DMS53 treated with DMSO at 0.1 percent for 48 hours (cell line): ENCODE measurements around the gene TLCD1.
"Not testable (repeated sequence)": the region's sequence is repeated elsewhere in the genome, so short reads cannot be mapped to it uniquely, and the experiment has no call there.

Experiments
- DNase-seq: peaks from one replicate; lab custom pipeline; 2025; ENCODE audit not compliant: unreplicated experiment; lab: John Stamatoyannopoulos, UW

Gene TLCD1

DNA sequence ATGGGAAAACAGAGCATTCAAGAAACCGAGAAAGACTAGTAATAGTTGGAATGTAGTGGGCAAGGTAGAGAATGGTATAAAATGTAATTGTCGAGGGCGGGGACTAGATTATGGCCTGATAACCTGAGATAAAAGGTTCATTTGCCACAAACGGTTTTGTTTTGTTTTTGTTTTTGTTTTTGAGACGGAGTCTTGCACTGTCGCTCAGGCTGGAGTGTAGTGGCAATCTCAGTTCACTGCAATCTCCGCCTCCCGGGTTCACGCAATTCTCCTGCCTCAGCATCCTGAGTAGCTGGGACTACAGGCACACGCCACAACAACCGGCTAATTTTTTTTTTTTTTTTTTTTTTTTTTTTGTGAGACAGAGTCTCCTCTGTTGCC, 3.9 kb upstream of the TLCD1 start:
- DNase-seq, result no peak

DNA sequence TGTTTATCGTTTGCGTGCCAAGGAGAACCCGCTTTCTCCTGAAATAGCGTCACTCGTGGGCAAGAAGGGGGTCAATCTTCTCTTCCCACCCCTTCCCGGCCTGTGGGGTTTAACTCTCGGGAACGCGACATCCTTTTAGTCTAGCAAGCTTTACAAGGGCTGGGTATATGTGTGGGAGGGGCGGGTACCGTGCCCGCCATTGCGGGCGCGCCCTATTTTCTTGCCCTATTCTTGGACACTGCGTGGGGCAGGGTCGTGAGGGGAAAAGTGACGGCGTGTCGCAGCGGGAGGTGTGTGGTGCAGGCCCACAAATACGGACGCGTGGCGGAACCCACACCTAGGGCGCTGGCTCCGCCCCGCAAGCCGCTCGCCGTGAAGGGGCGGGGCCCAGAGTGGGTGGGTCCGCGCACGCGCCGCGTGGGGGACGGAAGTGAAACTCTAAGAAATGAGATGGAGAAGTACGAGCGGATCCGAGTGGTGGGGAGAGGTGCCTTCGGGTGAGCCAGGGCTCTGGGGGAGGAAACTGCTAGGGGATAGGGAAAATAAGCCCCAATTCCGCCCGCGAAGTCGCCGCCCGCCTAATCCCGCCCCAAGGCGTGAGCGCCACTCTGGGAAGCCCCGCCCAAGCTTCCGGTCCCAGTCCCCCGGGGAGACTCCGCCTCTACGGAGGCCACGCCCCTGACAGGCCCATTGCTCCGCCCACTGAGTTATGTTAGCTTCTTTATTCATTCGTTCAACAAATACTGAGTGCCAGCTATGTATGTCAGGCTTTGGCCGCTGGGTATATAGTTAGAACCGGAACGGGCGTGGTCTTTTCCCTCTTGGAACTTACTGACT, 2.5 kb upstream of the TLCD1 start, which contains the start of gene NEK8:
NEK8 (plus strand) TSS at position 425 of the 837 bp plus-strand sequence; CDS start at position 451, 26 bp downstream.
- peak; percentile 79 for DNase-seq

- DNase-seq, result peak; percentile 92
Observed at GRCh38 chr17:28726627-28727491, 826 bp upstream of the TLCD1 start.

DNA sequence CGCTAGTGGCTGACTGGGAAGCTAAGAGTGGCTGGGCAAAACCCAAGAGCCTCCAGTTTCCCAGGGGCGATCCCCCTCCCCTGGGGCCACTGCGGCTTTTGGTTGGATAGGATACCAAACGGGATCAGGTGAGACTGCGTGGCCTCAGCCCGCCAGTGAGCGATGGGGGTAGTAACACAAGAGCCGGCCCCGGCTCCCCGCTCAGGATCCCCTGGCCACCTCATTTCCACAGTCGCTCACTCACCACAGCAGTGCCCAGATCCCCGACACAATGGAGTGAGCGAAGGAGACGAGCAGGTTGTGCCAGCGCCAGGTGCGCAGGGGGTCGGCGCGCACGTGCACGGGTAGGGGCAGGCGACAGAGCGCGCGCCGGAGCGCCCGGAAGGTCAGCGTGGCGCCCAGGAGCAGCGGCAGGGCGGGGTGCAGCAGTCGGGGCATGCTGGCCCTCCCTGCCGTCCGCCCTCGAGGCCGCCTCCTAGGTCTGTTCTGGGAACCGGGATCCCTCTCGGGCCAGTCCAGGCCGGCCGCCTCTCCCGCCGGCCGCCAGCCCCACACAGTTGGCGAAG, 290 bp downstream of the TLCD1 start:
- DNase-seq, result no peak

GRCh38 chr17:28725166-28725659, 820 bp downstream of the TLCD1 start:
- DNase-seq, result peak; percentile 43

DNA sequence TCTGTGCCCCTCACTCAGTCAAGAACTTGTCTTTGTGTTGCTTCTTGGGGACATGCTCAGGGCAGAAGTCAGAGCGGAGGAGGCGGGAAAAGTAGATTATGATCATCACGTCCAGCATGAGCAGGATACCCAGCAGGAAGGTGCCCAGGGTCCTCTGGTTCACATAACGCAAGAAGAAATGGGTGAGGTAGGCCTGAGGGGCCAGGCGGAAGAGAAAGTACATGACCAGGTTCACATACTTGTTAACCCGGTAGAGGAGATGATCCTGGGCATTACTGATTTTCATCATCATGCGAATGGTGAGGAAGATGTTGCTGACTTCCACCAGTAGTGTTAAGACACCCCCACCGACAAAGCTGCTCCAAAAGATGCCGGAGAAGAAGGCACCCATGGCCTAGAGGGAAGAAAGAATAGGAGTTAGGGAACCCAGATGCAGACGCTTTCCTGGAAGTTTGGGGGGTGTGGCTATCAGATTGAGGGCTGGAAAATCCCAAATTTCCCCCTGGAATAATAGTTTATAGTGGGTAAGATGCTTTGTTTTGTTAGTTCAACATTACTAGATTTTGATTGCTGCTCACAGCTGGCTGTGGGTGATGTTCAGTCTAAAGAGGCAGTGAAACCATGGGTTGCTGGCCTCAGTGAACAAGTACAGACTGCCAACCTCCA, 1.4 kb downstream of the TLCD1 start:
- no peak for DNase-seq

- DNase-seq, result not testable (repeated sequence)
Observed at GRCh38 chr17:28723836-28724499, 2.1 kb downstream of the TLCD1 start.

GRCh38 chr17:28723159-28723835, 2.7 kb downstream of the TLCD1 start:
- no peak for DNase-seq

DNA sequence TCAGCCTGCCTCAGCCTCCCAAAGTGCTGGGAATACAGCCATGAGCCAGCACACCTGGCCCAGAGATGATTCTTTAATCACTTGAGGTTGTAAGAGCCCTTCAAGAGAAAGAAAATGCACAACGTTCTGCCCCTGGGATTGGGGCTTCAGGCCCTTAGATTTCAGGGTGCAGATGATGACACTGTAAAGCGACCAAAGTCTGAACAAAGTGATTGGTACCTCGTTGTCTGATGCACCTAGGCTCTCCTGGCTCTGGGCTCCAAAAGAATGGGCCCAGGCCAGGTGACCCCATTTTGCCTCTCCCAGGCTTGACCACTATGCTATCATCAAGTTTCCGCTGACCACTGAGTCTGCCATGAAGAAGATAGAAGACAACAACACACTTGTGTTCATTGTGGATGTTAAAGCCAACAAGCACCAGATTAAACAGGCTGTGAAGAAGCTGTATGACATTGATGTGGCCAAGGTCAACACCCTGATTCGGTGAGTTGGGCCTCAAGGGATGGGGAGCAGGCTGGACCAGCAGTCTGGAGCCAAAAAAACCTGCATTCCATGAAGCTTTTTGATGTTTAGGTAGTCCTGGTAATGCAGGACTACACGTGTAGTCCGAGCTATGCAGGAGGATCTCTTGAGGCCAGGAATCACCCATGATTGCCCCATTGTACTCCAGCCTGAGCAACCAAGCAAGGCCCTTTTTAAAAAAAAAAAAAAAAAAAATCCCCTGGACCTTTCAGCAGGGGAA, 3.4 kb downstream of the TLCD1 start:
- no peak for DNase-seq

DNA sequence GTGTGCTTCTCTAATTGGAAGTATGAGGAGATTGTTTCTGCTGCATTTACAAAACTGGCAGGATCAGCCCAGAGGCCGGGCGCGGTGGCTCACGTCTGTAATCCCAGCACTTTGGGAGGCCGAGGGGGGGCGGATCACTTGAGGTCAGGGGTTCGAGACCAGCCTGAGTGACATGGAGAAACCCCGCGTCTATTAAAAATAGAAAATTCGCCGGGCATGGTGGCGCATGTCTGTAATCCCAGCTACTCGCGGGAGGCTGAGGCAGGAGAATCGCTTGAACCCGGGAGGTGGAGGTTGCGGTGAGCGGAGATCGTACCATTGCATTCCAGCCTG, 5.1 kb downstream of the TLCD1 start:
- DNase-seq, result not testable (repeated sequence)

GRCh38 chr17:28720247-28720996, 5.6 kb downstream of the TLCD1 start:
- DNase-seq, result no peak

- no peak for DNase-seq
Observed at GRCh38 chr17:28719021-28719433, 7.0 kb downstream of the TLCD1 start.

DNA sequence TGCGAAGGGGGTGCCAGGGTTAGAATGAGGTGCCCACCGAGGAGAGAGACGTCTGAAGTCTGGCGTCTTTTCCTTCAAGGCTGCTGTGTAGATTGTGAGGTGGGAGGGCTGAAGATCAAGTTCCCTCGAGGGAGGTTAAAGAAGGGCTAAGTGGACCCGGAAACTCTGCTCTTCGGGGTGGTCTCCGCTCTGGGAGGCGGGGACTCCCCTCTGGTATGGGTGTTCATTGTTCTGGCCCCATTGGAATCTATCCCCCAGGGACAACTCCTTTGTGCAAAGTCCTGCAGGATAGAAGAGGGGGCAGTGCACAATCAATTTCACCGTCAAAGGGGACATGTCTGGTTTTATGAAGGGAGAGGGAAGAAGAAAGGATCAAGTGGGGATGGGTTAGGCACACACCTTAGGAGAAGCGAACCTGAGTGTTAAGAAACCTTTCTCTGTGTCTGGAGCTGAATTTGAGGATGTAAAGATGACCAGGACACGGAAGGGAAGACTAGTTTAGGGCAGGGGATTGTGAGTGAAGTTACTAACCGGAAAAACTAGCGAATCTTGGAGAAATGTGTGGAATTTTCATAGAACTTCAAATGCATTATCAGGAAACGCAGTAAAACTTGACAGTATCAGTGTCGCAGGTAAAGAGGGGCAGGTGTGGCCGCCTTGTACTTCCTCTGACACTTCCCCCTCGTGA, 7.6 kb downstream of the TLCD1 start:
- no peak for DNase-seq

DNA sequence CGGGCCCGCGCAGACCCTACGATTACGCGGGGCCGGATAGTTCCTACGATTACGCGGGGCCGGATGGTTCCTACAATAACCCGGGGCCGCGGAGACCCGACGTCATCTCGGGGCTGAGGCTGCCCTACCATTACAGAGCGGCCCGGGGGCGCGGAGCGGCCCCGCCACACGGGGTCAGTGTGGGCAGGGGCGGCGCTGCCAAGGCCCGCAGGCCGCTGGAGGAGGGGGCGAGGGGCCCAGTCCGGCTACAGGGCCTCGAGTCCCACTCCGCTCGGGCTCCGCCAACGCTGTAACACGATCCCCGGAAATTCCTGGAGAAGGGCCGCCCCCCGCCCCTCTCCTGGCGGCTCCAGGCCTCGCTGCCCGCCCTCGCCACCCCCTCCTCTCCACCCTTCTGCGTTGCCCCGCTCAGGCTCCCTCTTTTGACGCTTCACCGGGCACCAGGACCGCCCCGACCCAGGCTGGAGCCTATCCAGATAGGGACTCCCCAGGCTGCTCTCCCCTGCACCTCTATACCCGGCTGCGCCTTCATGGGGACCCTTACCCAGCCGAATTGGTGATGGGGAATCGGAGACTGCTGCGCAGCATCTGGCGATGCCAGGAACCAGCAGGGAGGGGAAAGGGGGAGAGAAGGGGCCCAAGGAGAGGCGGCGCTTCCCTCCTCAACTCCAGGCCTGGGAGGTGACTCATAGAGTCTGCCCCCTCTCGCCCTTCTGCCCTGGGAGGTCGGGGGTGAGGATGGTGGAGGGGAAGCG, 8.3 kb downstream of the TLCD1 start, which contains the start of gene RAB34:
RAB34 (minus strand) TSS at position 291 of the 755 bp plus-strand sequence. CDS start 602 bp downstream, outside the sequence.
- DNase-seq, result peak; percentile 35

DNA sequence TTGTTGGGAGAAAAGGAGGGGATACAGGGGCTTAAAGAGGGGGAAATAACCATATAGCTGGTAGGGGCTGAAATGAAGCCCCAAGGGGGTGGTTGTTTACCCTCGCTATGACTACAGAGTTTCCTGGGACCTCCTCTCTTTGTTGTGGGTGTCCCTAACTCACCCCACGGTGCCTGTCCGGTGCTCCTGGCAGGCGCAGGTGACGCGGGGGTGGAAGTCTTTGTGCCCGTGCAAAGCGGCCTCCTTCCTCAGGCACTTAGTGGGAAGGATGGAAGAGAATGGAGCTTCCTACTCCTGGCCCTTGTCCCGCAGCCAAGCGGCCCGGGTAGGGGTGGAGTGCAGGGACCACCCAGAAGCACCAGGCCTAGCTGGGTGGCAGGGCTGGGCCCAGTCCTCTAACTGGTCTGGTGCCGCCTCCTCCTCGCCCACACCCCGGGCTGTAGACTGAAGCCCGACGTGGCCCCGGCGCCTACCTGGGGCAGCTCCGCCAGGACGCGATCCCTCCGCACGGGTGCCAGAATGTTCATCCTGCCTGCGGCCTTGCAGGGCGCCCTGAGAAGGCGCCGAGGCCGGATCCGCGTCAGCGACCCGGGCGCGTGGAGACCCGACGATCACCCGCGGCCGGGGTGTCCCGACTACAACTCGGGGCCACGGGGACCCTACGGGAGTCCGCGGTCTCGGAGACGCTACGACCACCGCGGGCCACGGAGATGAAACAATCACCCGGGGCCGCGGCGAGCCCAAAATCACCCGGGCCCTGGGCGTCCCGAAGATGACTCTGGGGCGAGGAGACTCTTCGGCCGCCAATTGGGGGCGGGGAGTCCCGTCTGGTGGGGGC, 9.1 kb downstream of the TLCD1 start:
- DNase-seq, result no peak

- DNase-seq, result no peak
Observed at GRCh38 chr17:28715217-28715616, 10.8 kb downstream of the TLCD1 start.
